GM12878 (cell line): ENCODE results near the gene MOGAT2. TPM values are rescaled to one million over a fixed set of nuclear protein-coding genes. Genes with fewer than 3 reads are reported as not detected.

Source experiments
- BACH1 ChIP-seq: fragments of 450-650 bp; IDR thresholded peaks from 2 replicates; pipeline ENCODE4 v1.6.1; 2017; ENCODE audit warnings: mild to moderate bottlenecking, borderline replicate concordance
- CBFB ChIP-seq: IDR thresholded peaks from 2 replicates; pipeline ENCODE4 v1.6.1; 2016; ENCODE audit warnings: antibody characterized with exemption, low read depth
- CREB1 ChIP-seq: IDR thresholded peaks from 2 replicates; pipeline ENCODE4 v1.6.1; 2012; ENCODE audit warnings: low read depth, mild to moderate bottlenecking, inconsistent platforms
- EP300 ChIP-seq, 2 experiments: fragments of 150-350 bp in 1 of 2; IDR thresholded peaks; 2 replicates each; pipeline ENCODE4 v1.6.1; 2011 to 2012; ENCODE audit warnings: low read depth in 2 of 2, low read length in 2 of 2, borderline replicate concordance in 1 of 2, improper control_type of control experiment in 1 of 2, inconsistent platforms in 1 of 2; ENCODE audit not compliant: control insufficient read depth in 1 of 2
- IKZF1 ChIP-seq: fragments of 450-650 bp; conservative IDR thresholded peaks from 2 replicates; pipeline ENCODE4 v1.6.1; 2017; ENCODE audit warnings: antibody characterized with exemption, mild to moderate bottlenecking
- MTA2 ChIP-seq: fragments of 450-650 bp; IDR thresholded peaks from 2 replicates; pipeline ENCODE4 v1.6.1; 2016; ENCODE audit warnings: low read depth, mild to moderate bottlenecking, moderate library complexity
- REST ChIP-seq: IDR thresholded peaks from 2 replicates; pipeline ENCODE4 v1.6.1; 2012; ENCODE audit warnings: mild to moderate bottlenecking, low read depth, low read length
- SMAD5 ChIP-seq: IDR thresholded peaks from 2 replicates; pipeline ENCODE4 v1.6.1; 2016; ENCODE audit warnings: antibody characterized with exemption, low read depth
- SMARCA5 ChIP-seq: fragments of 450-650 bp; IDR thresholded peaks from 2 replicates; pipeline ENCODE4 v1.6.1; 2017; ENCODE audit warnings: mild to moderate bottlenecking
- SRF ChIP-seq, 2 experiments: IDR thresholded peaks; 2 replicates each; pipeline ENCODE4 v1.6.1; 2011; ENCODE audit warnings: low read depth in 2 of 2, low read length in 2 of 2, mild to moderate bottlenecking in 1 of 2, moderate library complexity in 1 of 2
- ZBED1 ChIP-seq: IDR thresholded peaks from 2 replicates; pipeline ENCODE4 v1.6.1; 2016; ENCODE audit warnings: borderline replicate concordance
- ZNF207 ChIP-seq: fragments of 450-650 bp; IDR thresholded peaks from 2 replicates; pipeline ENCODE4 v1.6.1; 2014; ENCODE audit warnings: antibody characterized with exemption, mild to moderate bottlenecking, borderline replicate concordance
- polyA plus RNA-seq, 11 experiments: library from polyadenylated mRNA; depleted of rRNA in 4 of 11; unstranded in 6 of 11; stranded (reverse) in 5 of 11; fragments of >200 nt; fragmentation: Nextera tagmentation in 4 of 11; fragmentation: Illumina TruSeq in 1 of 11; extraction: Ambion mirVana in 4 of 11; extraction: Trizol in 1 of 11; gene quantifications; 1 replicate in 1 of 11; 2 replicates in 10 of 11; pipeline versions ENCODE4 v1.2.1 to v1.2.3, GENCODE V29; 2011 to 2016; ENCODE audit warnings: inconsistent platforms in 2 of 11, missing spikeins in 2 of 11, low read depth in 1 of 11
- total RNA-seq, 4 experiments: library from RNA; depleted of rRNA in 3 of 4; stranded (reverse); fragments of >200 nt in 3 of 4; fragmentation: Illumina TruSeq in 1 of 4; extraction: Trizol in 1 of 4; gene quantifications; 2 replicates each; pipeline versions ENCODE4 v1.2.1 to v1.2.3, GENCODE V29; 2013 to 2021
- TF ChIP-seq, protein P1 (sequence below): fragments of 450-650 bp; IDR thresholded peaks from 2 replicates; pipeline ENCODE4 v1.6.1; 2017; ENCODE audit warnings: low read depth, mild to moderate bottlenecking, moderate library complexity
- TF ChIP-seq, protein P2 (sequence below): fragments of 450-650 bp; formaldehyde crosslinking; IDR thresholded peaks from 2 replicates; pipeline ENCODE4 v1.5.0; 2022; ENCODE audit warnings: mild to moderate bottlenecking, missing genetic modification characterization
- TF ChIP-seq, protein P3 (sequence below): fragments of 450-650 bp; IDR thresholded peaks from 2 replicates; pipeline ENCODE4 v1.6.1; 2017; ENCODE audit warnings: mild to moderate bottlenecking
- TF ChIP-seq, protein P4 (sequence below): fragments of 450-650 bp; IDR thresholded peaks from 2 replicates; pipeline ENCODE4 v1.6.1; 2017; ENCODE audit warnings: borderline replicate concordance

The MOGAT2 gene
- total and polyA plus RNA-seq, 10 of the 15 experiments (the other 5 are each of a cell fraction or from before 2014, with no cell fraction given), result 0.15 to 0.45 (median 0.22) TPM; not detected in 1

- TF ChIP-seq EP300 (IDR thresholded peaks at IDR 0.05; ENCODE audit: borderline replicate concordance in 1 of 2, control insufficient read depth in 1 of 2, low read depth in 2 of 2, low read length in 2 of 2) (peak; percentile 50 to 99; a peak in 2 of 4 replicates), MTA2 (peak; percentile 80), SMARCA5 (peak; percentile 100), ZBED1 (peak; percentile 71; the same call in 1 of the 2 replicates), ZNF207 (peak; percentile 71; the same call in 1 of the 2 replicates), REST (0 out of 2 replicates have a peak, but pooled peaks have one; percentile 11), SMAD5 (no peak), CBFB (peak; percentile 80; the same call in 1 of the 2 replicates), SRF (IDR thresholded peaks at IDR 0.05; ENCODE audit: low read depth in 2 of 2, low read length in 2 of 2) (peak in 1 of 2 experiments; percentile 83; a peak in 1 of 4 replicates), CREB1 (0 out of 2 replicates have a peak, but pooled peaks have one; percentile 38), BACH1 (peak; percentile 97), IKZF1 (peak; percentile 96)
- TF ChIP-seq, protein P1, sequence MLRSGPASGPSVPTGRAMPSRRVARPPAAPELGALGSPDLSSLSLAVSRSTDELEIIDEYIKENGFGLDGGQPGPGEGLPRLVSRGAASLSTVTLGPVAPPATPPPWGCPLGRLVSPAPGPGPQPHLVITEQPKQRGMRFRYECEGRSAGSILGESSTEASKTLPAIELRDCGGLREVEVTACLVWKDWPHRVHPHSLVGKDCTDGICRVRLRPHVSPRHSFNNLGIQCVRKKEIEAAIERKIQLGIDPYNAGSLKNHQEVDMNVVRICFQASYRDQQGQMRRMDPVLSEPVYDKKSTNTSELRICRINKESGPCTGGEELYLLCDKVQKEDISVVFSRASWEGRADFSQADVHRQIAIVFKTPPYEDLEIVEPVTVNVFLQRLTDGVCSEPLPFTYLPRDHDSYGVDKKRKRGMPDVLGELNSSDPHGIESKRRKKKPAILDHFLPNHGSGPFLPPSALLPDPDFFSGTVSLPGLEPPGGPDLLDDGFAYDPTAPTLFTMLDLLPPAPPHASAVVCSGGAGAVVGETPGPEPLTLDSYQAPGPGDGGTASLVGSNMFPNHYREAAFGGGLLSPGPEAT, result peak; percentile 92
- TF ChIP-seq, protein P2, sequence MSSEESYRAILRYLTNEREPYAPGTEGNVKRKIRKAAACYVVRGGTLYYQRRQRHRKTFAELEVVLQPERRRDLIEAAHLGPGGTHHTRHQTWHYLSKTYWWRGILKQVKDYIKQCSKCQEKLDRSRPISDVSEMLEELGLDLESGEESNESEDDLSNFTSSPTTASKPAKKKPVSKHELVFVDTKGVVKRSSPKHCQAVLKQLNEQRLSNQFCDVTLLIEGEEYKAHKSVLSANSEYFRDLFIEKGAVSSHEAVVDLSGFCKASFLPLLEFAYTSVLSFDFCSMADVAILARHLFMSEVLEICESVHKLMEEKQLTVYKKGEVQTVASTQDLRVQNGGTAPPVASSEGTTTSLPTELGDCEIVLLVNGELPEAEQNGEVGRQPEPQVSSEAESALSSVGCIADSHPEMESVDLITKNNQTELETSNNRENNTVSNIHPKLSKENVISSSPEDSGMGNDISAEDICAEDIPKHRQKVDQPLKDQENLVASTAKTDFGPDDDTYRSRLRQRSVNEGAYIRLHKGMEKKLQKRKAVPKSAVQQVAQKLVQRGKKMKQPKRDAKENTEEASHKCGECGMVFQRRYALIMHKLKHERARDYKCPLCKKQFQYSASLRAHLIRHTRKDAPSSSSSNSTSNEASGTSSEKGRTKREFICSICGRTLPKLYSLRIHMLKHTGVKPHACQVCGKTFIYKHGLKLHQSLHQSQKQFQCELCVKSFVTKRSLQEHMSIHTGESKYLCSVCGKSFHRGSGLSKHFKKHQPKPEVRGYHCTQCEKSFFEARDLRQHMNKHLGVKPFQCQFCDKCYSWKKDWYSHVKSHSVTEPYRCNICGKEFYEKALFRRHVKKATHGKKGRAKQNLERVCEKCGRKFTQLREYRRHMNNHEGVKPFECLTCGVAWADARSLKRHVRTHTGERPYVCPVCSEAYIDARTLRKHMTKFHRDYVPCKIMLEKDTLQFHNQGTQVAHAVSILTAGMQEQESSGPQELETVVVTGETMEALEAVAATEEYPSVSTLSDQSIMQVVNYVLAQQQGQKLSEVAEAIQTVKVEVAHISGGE (CRISPR knock-in tag), result no peak
- TF ChIP-seq, protein P3, sequence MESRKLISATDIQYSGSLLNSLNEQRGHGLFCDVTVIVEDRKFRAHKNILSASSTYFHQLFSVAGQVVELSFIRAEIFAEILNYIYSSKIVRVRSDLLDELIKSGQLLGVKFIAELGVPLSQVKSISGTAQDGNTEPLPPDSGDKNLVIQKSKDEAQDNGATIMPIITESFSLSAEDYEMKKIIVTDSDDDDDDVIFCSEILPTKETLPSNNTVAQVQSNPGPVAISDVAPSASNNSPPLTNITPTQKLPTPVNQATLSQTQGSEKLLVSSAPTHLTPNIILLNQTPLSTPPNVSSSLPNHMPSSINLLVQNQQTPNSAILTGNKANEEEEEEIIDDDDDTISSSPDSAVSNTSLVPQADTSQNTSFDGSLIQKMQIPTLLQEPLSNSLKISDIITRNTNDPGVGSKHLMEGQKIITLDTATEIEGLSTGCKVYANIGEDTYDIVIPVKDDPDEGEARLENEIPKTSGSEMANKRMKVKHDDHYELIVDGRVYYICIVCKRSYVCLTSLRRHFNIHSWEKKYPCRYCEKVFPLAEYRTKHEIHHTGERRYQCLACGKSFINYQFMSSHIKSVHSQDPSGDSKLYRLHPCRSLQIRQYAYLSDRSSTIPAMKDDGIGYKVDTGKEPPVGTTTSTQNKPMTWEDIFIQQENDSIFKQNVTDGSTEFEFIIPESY, result peak; percentile 37; the same call in 1 of the 2 replicates
- TF ChIP-seq, protein P4, sequence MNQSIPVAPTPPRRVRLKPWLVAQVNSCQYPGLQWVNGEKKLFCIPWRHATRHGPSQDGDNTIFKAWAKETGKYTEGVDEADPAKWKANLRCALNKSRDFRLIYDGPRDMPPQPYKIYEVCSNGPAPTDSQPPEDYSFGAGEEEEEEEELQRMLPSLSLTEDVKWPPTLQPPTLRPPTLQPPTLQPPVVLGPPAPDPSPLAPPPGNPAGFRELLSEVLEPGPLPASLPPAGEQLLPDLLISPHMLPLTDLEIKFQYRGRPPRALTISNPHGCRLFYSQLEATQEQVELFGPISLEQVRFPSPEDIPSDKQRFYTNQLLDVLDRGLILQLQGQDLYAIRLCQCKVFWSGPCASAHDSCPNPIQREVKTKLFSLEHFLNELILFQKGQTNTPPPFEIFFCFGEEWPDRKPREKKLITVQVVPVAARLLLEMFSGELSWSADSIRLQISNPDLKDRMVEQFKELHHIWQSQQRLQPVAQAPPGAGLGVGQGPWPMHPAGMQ, result no peak
These were observed 56.1 kb downstream of the MOGAT2 start (continued) for GRCh38 chr11:75773595-75774353.
